Memory B cell (primary cell): ENCODE results near the gene NAP1L1.

Experiments
- ATAC-seq: fragments of 150-1000 bp; cut with Tn5 transposase; 2 replicates; pipeline ENCODE4 v1.10.0; 2021; ENCODE audit warnings: low read depth, mild to moderate bottlenecking, moderate library complexity
- DNase-seq, 2 donors: peaks; one replicate each; pipeline ENCODE4 v3.0.0; 2022; ENCODE audit warnings: low spot score in 2 of 2
- H3K27ac Mint-ChIP-seq: one replicate; pipeline ENCODE4 v1.8.0; 2022; ENCODE audit warnings: mild to moderate bottlenecking, moderate library complexity, mixed read lengths
- H3K27me3 Mint-ChIP-seq: one replicate; pipeline ENCODE4 v1.8.0; 2022; ENCODE audit warnings: mixed read lengths
- H3K36me3 Mint-ChIP-seq: one replicate; pipeline ENCODE4 v1.8.0; 2022; ENCODE audit warnings: mild to moderate bottlenecking, mixed read lengths
- H3K4me1 Mint-ChIP-seq: one replicate; pipeline ENCODE4 v1.8.0; 2022; ENCODE audit warnings: mixed read lengths
- H3K4me3 Mint-ChIP-seq: one replicate; pipeline ENCODE4 v1.8.0; 2022; ENCODE audit warnings: mild to moderate bottlenecking, moderate library complexity, mixed read lengths
- H3K9me3 Mint-ChIP-seq: one replicate; pipeline ENCODE4 v1.8.0; 2022; ENCODE audit warnings: mixed read lengths

Gene NAP1L1

GRCh38 chr12:76083904-76084862 is at the start of gene NAP1L1:
Gene NAP1L1, minus strand, starts transcription at chr12:76084685. Its CDS starts 10,466 bp downstream, at chr12:76074219.
- H3K36me3 Mint-ChIP-seq, result peaks cover 9% of the 10 kb centered on the region
- peak within 1 kb of the TSS; percentile 91 for H3K4me3 Mint-ChIP-seq
- H3K27me3 Mint-ChIP-seq, result no peaks in the 10 kb centered on the region
- peak within 1 kb of the TSS; percentile 97 for H3K27ac Mint-ChIP-seq
- DNase-seq (peak; percentile 95 to 97), ATAC-seq (peak; percentile 80)
- H3K4me1 Mint-ChIP-seq, result peaks cover 41% of the 10 kb centered on the region
- no peaks in the 10 kb centered on the region for H3K9me3 Mint-ChIP-seq

GRCh38 chr12:76127588-76127987 is 43.1 kb upstream of the NAP1L1 start:
- Mint-ChIP-seq H3K9me3 (peaks cover 4% of the 10 kb centered on the region), H3K4me3 (no peak overlapping the region), H3K4me1 (no peaks in the 10 kb centered on the region), H3K27ac (no peak overlapping the region), H3K27me3 (peaks cover 8% of the 10 kb centered on the region), H3K36me3 (no peaks in the 10 kb centered on the region)
- ATAC-seq (no peak), DNase-seq (no peak)

GRCh38 chr12:76124456-76124855 is 40.0 kb upstream of the NAP1L1 start:
- H3K36me3 Mint-ChIP-seq, result no peaks in the 10 kb centered on the region
- no peak overlapping the region for H3K27ac Mint-ChIP-seq
- H3K4me1 Mint-ChIP-seq, result no peaks in the 10 kb centered on the region
- no peaks in the 10 kb centered on the region for H3K27me3 Mint-ChIP-seq
- H3K9me3 Mint-ChIP-seq, result no peaks in the 10 kb centered on the region
- H3K4me3 Mint-ChIP-seq, result no peak overlapping the region
- ATAC-seq, result no peak
- no peak for DNase-seq

GRCh38 chr12:76123259-76124212 is 39.1 kb upstream of the NAP1L1 start:
- H3K4me3 Mint-ChIP-seq, result no peak overlapping the region
- H3K4me1 Mint-ChIP-seq, result no peaks in the 10 kb centered on the region
- no peaks in the 10 kb centered on the region for H3K36me3 Mint-ChIP-seq
- H3K27me3 Mint-ChIP-seq, result no peaks in the 10 kb centered on the region
- no peak for DNase-seq
- peak; percentile 36 for ATAC-seq
- H3K9me3 Mint-ChIP-seq, result no peaks in the 10 kb centered on the region
- no peak overlapping the region for H3K27ac Mint-ChIP-seq

GRCh38 chr12:76119887-76120286 is 35.4 kb upstream of the NAP1L1 start:
- Mint-ChIP-seq H3K4me1 (no peaks in the 10 kb centered on the region), H3K9me3 (no peaks in the 10 kb centered on the region), H3K4me3 (no peak overlapping the region), H3K36me3 (no peaks in the 10 kb centered on the region), H3K27ac (no peak overlapping the region), H3K27me3 (no peaks in the 10 kb centered on the region)
- DNase-seq (no peak), ATAC-seq (peak; percentile 55)

- no peaks in the 10 kb centered on the region for H3K36me3 Mint-ChIP-seq
- H3K4me3 Mint-ChIP-seq, result no peak overlapping the region
- no peaks in the 10 kb centered on the region for H3K9me3 Mint-ChIP-seq
- H3K27ac Mint-ChIP-seq, result no peak overlapping the region
- DNase-seq, result no peak
- H3K4me1 Mint-ChIP-seq, result no peaks in the 10 kb centered on the region
- H3K27me3 Mint-ChIP-seq, result no peaks in the 10 kb centered on the region
- ATAC-seq, result no peak
Observed at GRCh38 chr12:76117751-76118150, 33.3 kb upstream of the NAP1L1 start.

- Mint-ChIP-seq H3K27me3 (no peaks in the 10 kb centered on the region), H3K9me3 (no peaks in the 10 kb centered on the region), H3K27ac (no peak overlapping the region), H3K4me3 (no peak overlapping the region), H3K36me3 (no peaks in the 10 kb centered on the region), H3K4me1 (no peaks in the 10 kb centered on the region)
- DNase-seq (no peak), ATAC-seq (no peak)
Observed at GRCh38 chr12:76117067-76117691, 32.7 kb upstream of the NAP1L1 start.

- Mint-ChIP-seq H3K36me3 (no peaks in the 10 kb centered on the region), H3K27ac (no peak overlapping the region), H3K27me3 (peaks cover 1% of the 10 kb centered on the region), H3K4me3 (no peak overlapping the region), H3K9me3 (no peaks in the 10 kb centered on the region), H3K4me1 (no peaks in the 10 kb centered on the region)
- DNase-seq, result no peak
- ATAC-seq, result no peak
Observed at GRCh38 chr12:76113800-76114757, 29.6 kb upstream of the NAP1L1 start.

GRCh38 chr12:76111209-76111749 is 26.8 kb upstream of the NAP1L1 start:
- no peaks in the 10 kb centered on the region for H3K4me1 Mint-ChIP-seq
- H3K27me3 Mint-ChIP-seq, result peaks cover 1% of the 10 kb centered on the region
- no peaks in the 10 kb centered on the region for H3K36me3 Mint-ChIP-seq
- no peak overlapping the region for H3K4me3 Mint-ChIP-seq
- H3K27ac Mint-ChIP-seq, result peak overlapping the region; percentile 12
- H3K9me3 Mint-ChIP-seq, result no peaks in the 10 kb centered on the region
- no peak for DNase-seq
- ATAC-seq, result no peak

- H3K4me3 Mint-ChIP-seq, result no peak overlapping the region
- H3K4me1 Mint-ChIP-seq, result no peaks in the 10 kb centered on the region
- H3K27ac Mint-ChIP-seq, result no peak overlapping the region
- DNase-seq (no peak), ATAC-seq (no peak)
- no peaks in the 10 kb centered on the region for H3K9me3 Mint-ChIP-seq
- peaks cover 3% of the 10 kb centered on the region for H3K27me3 Mint-ChIP-seq
- no peaks in the 10 kb centered on the region for H3K36me3 Mint-ChIP-seq
Observed at GRCh38 chr12:76109879-76110278, 25.4 kb upstream of the NAP1L1 start.

- Mint-ChIP-seq H3K9me3 (no peaks in the 10 kb centered on the region), H3K4me3 (no peak overlapping the region), H3K4me1 (no peaks in the 10 kb centered on the region), H3K27me3 (peaks cover 3% of the 10 kb centered on the region), H3K27ac (no peak overlapping the region), H3K36me3 (no peaks in the 10 kb centered on the region)
- no peak for DNase-seq
- no peak for ATAC-seq
Observed at GRCh38 chr12:76108356-76108755, 23.9 kb upstream of the NAP1L1 start.

GRCh38 chr12:76106631-76107030 is 22.1 kb upstream of the NAP1L1 start:
- ATAC-seq, result no peak
- Mint-ChIP-seq H3K4me3 (no peak overlapping the region), H3K27ac (no peak overlapping the region), H3K27me3 (peaks cover 3% of the 10 kb centered on the region), H3K36me3 (no peaks in the 10 kb centered on the region), H3K4me1 (no peaks in the 10 kb centered on the region), H3K9me3 (no peaks in the 10 kb centered on the region)
- no peak for DNase-seq

- Mint-ChIP-seq H3K4me1 (no peaks in the 10 kb centered on the region), H3K36me3 (no peaks in the 10 kb centered on the region), H3K27ac (no peak overlapping the region), H3K4me3 (no peak overlapping the region), H3K9me3 (no peaks in the 10 kb centered on the region), H3K27me3 (peaks cover 4% of the 10 kb centered on the region)
- no peak for ATAC-seq
- DNase-seq, result no peak
Observed at GRCh38 chr12:76103958-76104357, 19.5 kb upstream of the NAP1L1 start.
